KOPT-K1 (cell line): ENCODE measurements around the gene HAND2.

Source experiments
- H3K27ac ChIP-seq: fragments of 200-600 bp; sonication (generic); 2 replicates; pipeline ENCODE4 v1.5.1; 2016; ENCODE audit warnings: antibody characterized with exemption, mild to moderate bottlenecking, low read depth, low read length; ENCODE audit not compliant: poor library complexity, severe bottlenecking
- H3K36me3 ChIP-seq: fragments of 200-600 bp; sonication (generic); 2 replicates; pipeline ENCODE4 v1.5.1; 2017; ENCODE audit warnings: antibody characterized with exemption, mild to moderate bottlenecking, low read length, moderate library complexity; ENCODE audit not compliant: insufficient read depth
- H3K9me3 ChIP-seq: fragments of 200-600 bp; sonication (generic); 2 replicates; pipeline ENCODE4 v1.5.1; 2017; ENCODE audit warnings: antibody characterized with exemption, low read length, mild to moderate bottlenecking; ENCODE audit not compliant: insufficient read depth, poor library complexity, severe bottlenecking

The HAND2 gene

GRCh38 chr4:173504181-173504503, 25.9 kb downstream of the HAND2 start:
- Histone ChIP-seq H3K36me3 (no peaks in the 10 kb centered on the region), H3K9me3 (no peaks in the 10 kb centered on the region), H3K27ac (no peak overlapping the region)

DNA sequence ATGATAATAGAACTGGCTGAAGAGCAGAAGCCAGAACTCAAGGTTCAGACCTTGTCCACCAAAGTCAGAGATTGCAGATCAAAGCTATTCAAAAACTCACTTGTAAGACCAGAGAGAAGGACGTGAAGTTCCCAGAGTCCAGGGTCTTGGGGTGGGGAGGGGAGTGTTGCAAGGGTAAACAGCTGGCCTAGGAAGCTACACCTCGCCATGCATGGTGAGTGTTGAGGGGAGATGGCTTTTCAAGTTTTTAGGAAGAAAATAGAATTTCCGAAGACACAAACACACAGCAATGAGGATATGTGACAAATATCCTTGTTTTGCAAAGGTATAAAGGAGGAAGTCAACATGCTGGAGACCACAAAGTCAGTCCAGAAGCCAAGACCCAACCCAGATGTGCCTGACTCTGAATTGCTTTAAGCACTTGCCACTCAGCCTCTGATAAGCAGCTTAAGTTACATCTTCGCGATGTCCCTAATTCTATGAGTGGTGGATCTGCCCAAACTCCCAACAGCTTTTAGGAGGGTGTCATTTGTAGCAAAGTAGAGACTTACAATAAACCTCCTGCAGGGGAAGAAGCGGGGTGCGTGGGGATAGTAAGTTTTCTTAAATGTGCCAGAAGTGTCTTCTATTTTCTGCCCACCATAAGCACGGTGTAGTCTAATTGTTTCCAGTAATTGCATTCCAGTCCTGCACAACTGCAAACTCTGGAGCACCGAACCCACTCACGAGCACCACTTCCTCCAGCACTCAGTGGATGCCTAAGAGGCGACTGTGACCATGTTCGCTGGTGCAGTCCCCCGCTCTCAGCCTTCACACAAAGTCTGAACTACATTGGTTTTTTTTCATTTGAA, 26.5 kb downstream of the HAND2 start:
- Histone ChIP-seq H3K9me3 (no peaks in the 10 kb centered on the region), H3K36me3 (no peaks in the 10 kb centered on the region), H3K27ac (no peak overlapping the region)

DNA sequence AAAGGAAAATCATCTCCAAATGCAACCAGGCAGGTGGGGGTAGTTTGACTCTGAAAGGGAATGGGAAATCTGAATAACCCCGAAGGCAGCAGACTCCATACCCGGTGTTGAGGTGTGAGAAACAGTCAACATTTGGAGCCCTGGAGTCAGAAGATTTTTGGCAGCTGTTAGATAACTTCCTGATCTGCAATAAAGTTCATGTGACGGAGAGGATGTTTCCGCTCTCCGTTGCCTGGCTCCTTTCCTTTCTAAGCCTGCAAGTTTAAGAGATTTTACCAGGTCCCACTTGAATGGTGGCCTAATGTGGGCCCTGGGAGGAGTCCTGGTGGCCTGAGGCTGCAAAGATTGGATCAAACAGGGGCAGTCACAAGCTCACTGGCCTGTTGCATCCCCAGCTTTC, 27.7 kb downstream of the HAND2 start:
- Histone ChIP-seq H3K9me3 (no peaks in the 10 kb centered on the region), H3K27ac (no peak overlapping the region), H3K36me3 (no peaks in the 10 kb centered on the region)

- no peaks in the 10 kb centered on the region for H3K36me3 ChIP-seq
Measured at GRCh38 chr4:173501592-173502150, 28.4 kb downstream of the HAND2 start.

DNA sequence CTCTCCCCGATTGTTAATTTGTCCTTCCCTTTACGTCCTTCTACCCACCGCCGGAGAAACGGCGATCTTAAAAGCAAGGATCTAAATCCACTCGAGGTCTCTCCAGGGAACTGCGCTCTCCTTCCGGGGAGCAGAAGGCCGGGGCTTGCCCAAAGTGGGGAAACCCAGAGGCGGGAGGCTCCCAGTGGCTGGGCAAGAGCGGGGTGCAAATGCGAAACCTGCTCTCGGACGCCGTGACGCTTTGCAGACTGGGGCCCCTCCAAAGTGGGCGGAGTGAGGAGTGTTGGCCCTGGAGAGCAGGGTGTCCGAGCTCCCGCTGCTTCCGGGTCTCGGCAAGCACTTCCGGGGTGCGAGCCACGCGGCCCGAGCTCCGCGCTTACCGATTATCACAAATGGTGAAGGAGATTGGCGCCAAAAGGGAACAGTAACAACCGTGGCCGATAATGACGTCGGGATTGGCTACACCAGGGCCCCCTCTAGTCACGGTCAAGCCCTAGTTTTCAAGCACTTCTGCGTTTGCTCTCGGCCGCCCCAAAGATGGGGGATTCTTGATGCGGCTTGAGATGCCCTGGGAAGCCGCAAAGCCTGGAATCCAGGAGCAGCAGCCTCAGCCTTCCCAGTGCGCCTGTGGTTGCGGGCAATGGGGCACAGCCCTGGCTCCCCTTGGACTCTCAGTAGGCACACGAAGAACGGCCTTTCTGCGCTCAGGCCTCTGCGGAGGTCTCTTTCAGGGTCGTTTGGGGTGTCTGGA, 29.0 kb downstream of the HAND2 start:
- Histone ChIP-seq H3K27ac (no peak overlapping the region), H3K9me3 (no peaks in the 10 kb centered on the region), H3K36me3 (no peaks in the 10 kb centered on the region)

More at GRCh38 chr4:173501592-173502150, 28.4 kb downstream of the HAND2 start:
- Histone ChIP-seq H3K9me3 (no peaks in the 10 kb centered on the region), H3K27ac (no peak overlapping the region)

DNA sequence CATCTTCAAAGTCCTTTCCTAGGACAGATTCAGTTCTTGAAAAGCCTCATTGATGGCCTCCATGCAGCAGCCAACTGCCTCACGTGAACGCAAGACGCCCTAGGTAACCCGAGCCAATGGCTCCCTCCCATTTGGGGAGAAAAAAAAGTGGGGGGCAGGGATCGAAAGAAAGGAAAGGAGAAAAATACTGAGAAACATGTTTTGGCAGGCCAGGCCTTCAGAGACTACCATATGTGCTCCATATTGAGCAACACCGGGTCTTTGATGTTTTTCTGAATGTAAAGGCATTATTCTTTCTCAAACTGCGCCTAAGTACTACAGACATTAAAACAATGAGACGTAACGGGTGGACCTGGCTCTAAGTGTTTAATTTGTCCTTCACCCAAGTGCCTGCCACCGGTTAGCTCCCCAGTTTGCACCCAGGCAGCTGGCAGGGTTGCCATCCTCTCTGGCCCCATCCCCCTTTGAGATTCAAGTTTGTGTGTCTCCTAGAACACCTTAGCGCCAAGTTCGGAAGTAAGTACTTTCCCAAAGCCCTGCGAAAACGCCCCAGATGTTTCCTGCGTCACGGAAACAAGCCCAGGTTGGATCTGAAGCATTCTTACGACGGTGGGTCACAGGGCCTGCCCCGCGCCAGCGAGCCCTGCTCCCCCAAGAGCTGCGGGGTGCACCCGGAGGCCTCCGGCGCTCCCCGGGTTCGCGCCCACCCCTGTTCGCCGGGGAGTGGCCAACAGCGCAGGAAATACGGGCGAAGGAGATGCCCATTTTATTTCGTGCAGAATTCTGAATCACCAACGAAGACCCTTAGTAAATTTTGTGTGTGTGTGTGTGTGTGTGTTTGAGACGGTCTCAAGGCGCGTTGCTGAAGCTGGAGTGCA, 30.1 kb downstream of the HAND2 start:
- Histone ChIP-seq H3K9me3 (no peaks in the 10 kb centered on the region), H3K36me3 (no peaks in the 10 kb centered on the region), H3K27ac (no peak overlapping the region)

GRCh38 chr4:173498771-173499170, 31.3 kb downstream of the HAND2 start:
- Histone ChIP-seq H3K27ac (no peak overlapping the region), H3K36me3 (no peaks in the 10 kb centered on the region), H3K9me3 (no peaks in the 10 kb centered on the region)

DNA sequence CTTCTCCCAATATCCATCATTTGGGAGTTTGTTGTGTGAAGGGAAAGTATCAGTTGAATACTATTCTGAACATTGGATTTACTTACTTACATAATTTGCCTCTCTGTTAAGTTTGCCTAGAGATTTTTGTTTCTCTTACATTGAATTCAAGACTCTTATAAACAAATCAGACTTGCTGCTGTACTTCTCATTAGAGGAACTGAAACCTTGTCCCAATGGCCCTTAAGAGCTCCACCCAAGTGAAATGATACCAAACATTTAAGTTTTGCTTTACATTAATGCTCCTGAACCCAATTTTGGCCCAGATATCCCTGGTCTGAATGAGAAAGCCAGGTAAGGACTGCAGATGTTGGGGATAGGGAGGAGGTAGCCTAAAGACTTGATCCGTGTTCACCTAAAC, 32.0 kb downstream of the HAND2 start:
- no peaks in the 10 kb centered on the region for H3K9me3 ChIP-seq

GRCh38 chr4:173494013-173494970, 35.7 kb downstream of the HAND2 start:
- Histone ChIP-seq H3K9me3 (no peaks in the 10 kb centered on the region), H3K27ac (peak overlapping the region; percentile 14), H3K36me3 (no peaks in the 10 kb centered on the region)

More for the DNA sequence above, 32.0 kb downstream of the HAND2 start:
- no peaks in the 10 kb centered on the region for H3K36me3 ChIP-seq
- no peak overlapping the region for H3K27ac ChIP-seq

DNA sequence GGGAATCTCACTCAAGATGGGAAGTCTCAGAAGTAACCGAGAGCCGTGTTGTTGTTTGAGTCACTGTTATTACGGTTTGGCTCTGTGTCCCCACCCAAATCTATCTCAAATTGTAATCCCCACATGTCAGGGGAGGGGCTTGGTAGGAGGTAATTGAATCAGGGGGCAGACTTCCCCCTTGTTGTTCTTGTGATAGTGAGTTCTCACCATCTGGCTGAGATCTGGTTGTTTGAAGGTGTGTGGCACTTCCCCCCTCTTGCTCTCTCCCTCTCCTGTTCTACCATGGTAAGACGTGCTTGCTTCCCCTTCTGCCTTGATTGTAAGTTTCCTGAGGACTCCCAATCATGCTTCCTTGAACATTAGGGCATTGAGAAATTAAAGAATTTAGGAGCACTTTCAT, 37.0 kb downstream of the HAND2 start:
- H3K9me3 ChIP-seq, result no peaks in the 10 kb centered on the region
- H3K27ac ChIP-seq, result no peak overlapping the region
- H3K36me3 ChIP-seq, result no peaks in the 10 kb centered on the region

GRCh38 chr4:173492315-173492714, 37.7 kb downstream of the HAND2 start:
- Histone ChIP-seq H3K36me3 (no peaks in the 10 kb centered on the region), H3K27ac (no peak overlapping the region), H3K9me3 (no peaks in the 10 kb centered on the region)

DNA sequence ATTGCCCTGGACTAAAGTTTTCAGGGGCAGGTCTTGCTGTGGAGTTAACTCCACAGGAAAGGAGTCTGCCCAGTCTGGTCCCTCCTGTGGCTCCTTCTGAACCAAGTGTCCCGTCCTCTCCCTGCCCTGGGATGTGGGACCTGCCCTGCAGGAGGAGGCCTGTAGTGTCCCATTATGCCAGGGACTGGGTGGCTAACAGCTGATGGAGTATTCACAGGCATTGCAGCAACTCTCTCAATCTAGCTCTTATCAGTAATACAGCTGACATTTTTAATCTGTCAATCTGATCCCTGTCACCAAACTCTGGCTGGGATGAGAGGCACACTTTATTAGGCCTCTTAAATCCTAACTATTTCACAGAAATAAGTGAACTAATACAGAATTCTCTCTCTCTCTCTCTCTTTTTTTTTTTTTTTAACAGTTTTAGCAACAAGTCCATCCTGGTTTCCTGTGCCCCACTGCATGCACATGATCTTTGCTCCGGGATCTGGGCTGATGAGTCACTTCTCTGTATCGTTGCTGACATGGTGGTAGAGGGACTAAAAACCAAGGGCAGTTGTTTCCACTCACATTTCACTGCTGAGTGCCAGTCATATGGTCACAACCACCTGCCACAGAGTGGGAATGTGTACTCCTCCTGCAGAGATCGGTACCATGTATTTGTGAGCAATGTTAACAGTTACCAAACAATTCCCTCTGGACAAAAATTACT, 39.1 kb downstream of the HAND2 start:
- Histone ChIP-seq H3K9me3 (no peaks in the 10 kb centered on the region), H3K27ac (no peak overlapping the region), H3K36me3 (no peaks in the 10 kb centered on the region)

DNA sequence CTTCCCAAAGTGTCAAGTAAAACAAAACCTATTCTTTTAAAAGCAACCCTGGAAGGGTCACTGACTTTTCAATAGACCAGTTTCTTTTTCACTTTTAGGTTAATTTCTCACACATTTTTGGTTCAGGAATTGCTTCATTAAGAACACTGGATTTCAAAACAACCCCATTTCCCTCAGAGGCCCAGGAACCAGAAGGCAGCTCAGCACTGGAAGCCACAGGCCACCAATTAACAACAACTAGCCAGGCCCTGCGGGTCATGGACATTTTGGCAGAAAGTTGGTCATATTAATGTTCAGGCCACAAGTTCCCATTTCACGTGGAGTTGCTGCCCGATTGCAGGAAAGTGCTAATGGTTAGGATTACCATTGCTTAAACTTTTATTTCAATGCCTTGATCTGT, 39.8 kb downstream of the HAND2 start:
- no peaks in the 10 kb centered on the region for H3K36me3 ChIP-seq
- no peak overlapping the region for H3K27ac ChIP-seq
- H3K9me3 ChIP-seq, result no peaks in the 10 kb centered on the region
